T-helper 2 cell treated with Interferon-gamma antibody and Interleukin-4, amounts not matched to agents 100 ng/mL and 5 ng/mL, for 36 hours (primary cell): ENCODE results near the gene MAK. TPM values are rescaled to one million over a fixed set of nuclear protein-coding genes. Genes with fewer than 3 reads are reported as not detected.
"Not testable (repeated sequence)": the region's sequence is repeated elsewhere in the genome, so short reads cannot be mapped to it uniquely, and the experiment has no call there.

ENCODE experiments used
- intact Hi-C: fragments of 100-400 bp; cut with micrococcal nuclease; formaldehyde crosslinking; loops from one replicate; pipeline ENCODE4 v1.15.1; 2023
- total RNA-seq: library from RNA; stranded (reverse); gene quantifications from 2 replicates; pipeline ENCODE4 v1.2.3, GENCODE V29; 2022

Gene MAK
- total RNA-seq, 1 donor from 2014 or later = 0.11 TPM

DNA sequence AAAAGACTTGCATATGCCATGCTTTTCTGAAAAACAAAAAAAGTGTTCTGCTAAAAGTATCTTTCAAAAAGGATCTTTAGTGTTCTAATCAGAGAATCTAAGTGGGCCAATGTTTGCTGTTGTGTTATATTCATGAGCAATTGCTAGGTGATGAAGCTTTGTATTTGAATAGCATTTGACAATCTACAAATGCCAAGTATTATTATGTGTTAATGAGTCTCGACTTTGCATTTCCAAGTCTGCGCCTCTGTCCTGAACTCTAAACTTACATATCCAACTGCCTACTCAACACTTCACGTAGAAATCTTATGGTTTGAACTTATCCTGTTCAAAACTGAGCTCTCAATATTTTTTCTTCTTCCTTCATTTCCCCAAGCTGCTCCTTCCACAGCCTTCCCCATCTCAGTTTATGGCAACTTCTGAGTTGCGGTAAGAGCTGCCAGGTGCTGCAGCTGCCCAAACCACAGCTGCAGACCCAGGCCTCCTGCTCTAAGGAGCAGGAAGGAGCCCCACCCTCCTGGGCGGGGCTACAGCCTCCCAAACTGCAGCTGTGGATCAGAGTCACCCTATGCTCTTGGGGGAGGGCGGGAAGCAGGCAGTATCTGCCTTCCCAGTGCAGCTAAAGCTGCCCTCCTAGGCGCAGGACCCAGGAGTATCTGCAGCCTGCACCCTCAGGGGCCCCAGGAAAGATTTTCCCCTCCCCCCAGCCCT lies 16.7 kb upstream of the MAK start:
- intact Hi-C loops = no loop called here

DNA sequence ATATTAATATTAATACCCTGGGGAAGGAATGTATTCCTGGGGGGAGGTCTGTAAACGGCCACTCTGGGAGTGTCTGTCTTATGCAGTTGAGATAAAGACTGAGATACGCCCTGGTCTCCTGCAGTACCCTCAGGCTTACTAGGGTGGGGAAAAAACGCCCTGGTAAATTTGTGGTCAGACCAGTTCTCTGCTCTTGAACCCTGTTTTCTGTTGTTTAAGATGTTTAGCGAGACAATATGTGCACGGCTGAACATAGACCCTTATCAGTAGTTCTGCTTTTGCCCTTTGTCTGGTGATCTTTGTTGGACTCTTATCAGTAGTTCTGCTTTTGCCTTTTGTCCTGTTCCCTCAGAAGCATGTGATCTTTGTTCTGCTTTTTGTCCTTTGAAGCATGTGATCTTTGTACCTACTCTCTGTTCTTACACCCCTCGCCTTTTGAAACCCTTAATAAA lies 15.5 kb upstream of the MAK start:
- intact Hi-C loops = not testable (repeated sequence)

DNA sequence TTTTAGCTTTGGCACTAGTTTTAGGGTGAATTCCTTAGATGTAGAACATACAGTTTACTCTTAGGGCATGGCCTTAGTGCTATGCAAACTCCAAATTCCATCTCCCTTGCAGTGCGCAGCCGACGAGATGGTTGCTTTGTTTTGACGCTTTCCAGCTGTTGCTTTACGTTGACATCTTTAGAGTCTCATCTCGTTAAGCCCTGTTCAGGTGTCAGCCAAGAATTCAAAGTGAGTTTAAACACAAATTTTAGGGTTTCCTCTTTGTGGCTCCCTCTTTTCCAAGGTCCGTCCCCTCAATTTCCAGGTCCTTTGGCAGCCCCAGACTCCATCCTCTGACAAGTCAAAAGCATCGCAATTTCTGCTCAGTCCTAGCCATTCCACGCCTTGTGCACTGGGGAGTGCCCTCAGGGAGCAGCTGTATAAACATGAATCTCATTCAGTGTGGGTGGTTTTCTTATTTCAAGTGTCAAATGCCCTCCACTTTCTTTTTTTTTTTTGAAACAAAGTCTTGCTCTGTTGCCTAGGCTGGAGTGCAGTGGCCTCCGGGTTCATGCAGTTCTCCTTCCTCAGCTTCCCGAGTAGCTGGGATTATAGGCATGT lies 14.1 kb upstream of the MAK start:
- intact Hi-C loops = no loop called here

DNA sequence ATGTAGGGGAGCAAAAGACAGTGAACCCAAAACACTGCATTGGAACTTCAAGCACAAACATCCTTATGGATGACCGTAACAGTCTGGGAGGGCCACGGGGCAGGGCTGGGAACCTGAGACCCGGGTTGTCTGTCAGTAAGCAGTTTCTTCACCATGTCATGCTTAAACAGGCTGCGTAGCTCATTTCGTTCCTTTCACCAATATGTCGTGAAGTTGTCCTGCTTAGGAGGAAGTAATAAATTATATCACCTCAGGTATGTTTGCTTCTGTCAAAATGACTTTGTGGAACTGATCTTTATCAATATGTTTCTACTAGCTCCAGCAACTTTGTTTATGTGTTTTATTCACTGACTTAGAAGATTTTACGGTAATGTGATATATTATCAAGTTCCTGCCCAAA lies 12.4 kb upstream of the MAK start:
- intact Hi-C loops = no loop called here

DNA sequence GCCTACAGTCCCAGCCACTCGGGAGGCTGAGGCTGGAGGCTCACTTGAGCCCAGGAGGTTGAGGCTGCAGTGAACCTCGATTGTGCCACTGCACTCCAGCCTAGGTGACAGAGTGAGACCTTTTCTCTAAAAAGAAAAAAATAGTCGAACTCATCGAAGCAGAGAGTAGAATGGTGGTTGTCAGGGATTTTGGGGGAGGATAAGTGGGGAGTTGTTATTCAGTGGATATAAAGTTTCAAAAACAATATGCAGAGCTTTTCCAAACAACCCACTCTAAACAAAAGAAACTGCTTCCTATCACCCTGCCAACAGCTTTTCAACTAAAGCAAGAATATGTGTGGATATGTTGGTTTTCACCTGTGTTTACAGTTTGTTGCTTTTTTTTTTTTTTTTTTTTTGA lies 11.6 kb upstream of the MAK start:
- intact Hi-C loops = no loop called here

DNA sequence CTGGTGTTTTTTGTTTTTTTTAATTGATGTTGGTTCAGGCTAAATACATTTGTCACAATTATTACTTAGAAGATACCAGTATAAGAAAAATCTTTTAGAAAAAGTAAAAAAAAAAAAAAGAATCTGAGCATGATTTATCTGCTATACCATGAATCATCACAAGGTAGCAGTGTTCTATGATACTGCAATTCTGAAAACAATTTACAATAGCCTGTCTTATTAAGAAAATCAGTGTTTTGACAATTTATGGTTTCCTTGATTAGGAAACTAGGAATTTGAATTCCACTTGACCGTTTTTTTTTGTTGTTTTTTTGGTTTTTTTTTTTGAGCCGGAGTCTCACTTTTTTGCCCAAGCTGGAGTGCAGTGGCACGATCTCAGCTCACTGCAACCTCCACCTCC lies 9.3 kb upstream of the MAK start:
- intact Hi-C loops = no loop called here

DNA sequence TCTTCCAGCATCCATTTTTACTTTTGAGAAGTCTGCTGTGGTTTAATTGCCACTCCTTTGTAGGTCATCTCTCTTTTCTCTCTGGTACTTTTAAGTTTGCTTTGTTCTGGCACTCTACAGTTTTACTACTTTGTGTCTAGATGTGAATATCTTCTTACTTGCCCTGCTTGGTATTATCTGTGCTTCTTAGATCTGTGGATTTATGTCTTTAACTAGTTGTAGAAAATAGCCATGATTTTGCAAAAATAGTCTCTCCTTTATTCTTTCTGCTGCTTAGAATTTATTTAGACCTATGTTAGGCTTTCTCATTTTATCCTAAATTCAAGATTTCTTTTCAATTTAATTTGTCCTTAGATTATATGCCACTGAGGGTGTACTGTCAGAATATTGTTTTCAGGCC lies 5.2 kb upstream of the MAK start:
- intact Hi-C loops = no loop called here

DNA sequence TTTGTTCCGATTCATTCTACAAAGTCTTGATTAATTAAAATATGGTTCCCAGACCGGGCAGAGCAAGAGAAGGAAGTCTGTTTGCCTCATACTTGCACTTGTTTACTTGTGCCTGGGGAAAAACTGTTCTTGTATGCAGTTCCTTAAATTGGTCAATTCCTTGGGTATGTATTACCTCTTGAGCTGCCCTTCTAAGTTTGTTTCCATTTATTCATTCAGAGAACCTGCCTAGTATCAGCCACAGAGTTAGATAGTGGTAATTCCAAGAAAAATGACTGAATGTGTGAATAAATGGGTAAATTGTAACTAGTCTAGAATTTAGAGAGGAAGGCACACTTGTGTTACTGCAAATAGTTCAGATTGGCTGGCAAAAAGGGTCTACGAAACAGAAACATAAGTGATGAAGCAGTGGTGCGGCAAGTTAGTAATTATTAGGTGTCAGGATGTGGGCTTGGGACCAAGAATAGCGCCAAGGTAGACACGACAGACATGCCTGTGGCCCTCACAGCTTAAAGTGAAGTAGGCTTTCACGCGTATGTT lies 525 bp upstream of the MAK start:
- intact Hi-C loops = loop anchor here (1.0 to 2.0 kb wide), 8 partner anchors 92 to 698 kb away; partner anchors contain the start of genes C6orf52, NEDD9, PAK1IP1 and SMIM13

DNA sequence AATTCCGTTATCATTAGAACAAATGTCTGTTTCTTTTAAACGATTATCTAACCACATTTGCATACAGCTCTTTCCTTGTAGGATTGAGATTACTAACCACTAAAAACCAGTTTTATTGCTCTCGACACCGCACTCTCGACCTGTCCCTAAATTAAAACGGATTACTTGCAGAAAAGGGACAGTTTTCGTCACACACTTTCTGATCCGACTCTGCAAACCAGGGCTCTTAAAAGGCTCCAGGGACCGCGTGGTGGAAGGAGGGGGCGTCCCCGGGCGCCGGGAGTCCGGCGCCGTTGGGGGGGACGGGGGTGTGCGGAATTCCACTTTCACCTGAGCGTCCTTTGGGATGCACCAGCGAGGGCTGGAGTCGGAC lies 731 bp downstream of the MAK start:
- intact Hi-C loops = no loop called here

DNA sequence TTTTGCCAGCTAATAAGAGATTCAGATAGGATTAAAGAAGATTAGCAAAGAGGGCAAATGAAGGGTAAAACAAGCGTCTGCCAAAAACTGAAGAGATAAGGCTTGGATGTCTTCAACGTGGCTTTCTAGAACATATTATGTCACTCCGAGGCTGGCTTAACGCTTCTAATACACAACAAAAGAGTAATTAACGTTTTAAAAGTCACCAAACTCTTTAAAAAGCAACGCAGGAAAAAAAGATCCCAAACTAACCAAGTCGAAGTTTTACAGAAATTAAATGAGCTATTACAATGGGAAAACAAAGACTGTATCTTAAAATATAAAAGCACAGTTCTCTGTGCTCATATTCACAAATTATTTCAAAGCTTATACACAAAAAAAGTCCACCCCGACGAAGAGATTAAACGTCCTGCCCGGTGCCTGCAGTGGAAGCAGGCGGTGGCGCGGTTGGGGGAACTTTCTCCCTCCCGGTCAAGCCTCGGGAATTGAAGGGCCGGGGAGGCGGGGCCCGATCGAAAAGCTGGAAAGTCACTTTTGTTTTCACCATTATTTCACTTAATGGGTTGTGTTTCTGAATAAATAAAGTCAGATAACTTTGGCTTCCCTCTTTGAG lies 1.2 kb downstream of the MAK start:
- intact Hi-C loops = no loop called here

DNA sequence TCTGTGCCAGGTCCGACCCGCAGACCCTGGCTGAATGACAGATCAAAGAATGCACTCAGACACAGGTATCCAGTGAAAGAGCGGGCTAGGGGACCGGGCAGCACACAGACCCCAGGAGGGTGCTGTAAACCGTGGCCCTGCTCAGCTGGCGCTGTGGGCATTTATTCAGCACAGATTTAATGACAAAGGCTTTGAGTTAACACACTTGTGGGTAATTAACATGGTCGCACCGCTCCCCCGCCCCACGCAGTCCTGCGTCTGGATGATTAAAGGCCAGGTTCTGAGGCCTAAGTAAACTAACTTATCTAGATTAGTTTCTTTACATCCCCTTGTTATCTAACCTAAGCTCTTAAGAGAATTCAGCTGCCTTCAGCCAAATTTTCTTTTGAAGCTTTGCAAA lies 3.5 kb downstream of the MAK start:
- intact Hi-C loops = no loop called here

DNA sequence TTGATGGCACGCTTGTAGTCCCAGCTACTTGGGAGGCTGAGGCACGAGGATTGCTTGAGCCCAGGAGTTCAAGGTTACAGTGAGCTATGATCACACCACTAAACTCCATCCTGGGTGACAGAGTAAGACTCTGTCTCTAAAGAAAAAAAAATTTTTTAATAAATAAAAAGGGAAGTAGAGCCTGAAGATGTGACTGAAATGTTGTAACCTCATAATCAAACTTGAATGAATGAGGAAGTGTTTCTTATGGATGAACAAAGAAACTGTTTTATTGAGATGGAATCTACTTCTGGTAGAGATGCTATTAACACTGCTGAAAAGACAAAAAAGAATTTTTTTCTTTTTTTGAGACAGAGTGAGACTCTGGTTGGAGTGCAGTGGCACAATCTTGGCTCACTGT lies 6.7 kb downstream of the MAK start:
- intact Hi-C loops = no loop called here

DNA sequence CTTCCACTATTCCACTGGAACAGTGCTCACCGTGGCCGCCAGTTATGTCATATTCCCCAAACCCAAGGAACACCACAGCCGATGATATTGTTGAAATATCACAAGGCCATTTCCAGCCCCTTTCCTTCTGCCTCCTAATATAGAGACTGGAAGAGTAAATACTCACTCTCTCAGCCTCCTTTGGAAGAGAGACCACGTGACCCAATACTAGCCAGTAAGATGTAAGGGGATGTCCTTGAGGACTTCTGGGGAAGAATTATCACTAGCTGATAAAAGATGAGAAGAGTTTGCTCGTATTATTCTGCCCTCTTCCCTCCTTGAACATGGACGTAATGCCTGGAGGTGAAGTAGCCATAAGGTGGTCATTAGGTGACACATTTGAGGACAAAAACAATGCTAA lies 13.5 kb downstream of the MAK start:
- intact Hi-C loops = no loop called here

DNA sequence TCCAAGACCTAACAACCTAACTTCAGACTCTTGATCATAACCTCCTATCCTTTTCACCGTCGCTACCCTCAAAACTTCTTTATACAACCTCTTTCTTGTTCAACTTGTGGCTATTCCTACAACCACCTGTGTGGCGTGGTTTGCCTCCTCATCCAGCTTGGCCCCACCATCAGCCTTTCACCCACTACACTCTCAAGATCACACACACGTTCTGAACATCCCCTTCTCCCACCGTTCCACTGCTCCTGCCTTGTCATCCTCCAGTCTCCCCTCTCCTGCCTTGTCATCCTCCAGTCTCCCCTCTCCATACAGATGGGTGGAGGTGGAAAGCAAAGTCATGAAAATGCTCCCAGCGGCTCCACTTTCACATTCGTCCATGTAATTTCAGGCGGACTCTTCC lies 14.0 kb downstream of the MAK start:
- intact Hi-C loops = no loop called here

DNA sequence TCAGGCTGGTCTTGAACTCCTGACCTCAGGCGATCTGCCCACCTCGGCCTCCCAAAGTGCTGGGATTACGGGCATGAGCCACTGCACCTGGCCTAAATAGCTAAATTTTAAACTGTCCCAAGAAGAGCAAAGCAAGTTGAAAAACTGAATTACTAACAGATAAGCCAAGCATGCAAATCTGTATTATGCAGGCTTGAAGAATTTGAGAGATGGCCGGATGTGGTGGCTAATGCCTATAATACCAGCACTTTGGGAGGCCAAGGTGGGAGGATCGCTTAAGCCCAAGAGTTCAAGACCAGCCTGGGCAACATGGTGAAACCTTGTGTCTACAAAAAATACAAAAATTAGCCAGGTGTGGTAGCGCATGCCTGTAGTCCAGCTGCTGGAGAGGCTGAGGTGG lies 24.2 kb downstream of the MAK start:
- intact Hi-C loops = not testable (repeated sequence)

DNA sequence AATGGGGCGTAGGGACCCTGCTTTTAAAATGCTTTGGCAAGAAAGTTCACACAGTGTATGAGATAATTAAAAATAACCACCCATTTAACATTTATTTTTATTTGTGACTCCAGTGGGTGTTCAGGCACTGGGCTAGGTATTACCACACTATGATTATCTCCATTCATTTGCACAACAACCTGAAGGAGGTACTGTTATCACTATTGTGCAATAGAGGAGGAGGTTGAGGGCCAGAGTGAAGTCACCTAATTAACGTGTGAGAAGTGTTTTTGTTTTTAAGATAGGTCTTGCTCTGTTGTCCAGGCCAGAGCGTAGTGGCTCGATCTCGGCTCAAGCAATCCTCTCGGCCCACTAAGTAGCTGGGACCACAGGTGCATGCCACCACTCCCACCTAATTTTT lies 29.2 kb downstream of the MAK start:
- intact Hi-C loops = no loop called here

DNA sequence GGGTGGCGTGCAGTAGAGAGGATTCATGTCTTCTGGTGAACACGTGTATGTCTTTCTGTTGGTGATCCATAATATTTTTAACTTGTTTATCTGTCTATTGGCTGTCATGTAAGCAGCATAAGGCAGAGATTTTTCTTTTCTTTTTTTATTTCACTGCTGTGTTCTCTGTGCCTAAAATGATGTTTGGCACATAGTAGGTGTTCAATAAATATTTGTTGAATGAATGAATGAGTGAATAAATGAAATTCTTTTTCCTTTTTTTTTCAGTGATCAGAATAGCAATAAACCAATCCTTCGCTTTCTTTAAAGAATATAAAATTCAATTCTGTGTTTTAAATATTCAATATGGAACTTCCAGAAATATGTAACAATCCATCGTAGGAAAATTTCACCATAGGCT lies 30.0 kb downstream of the MAK start:
- intact Hi-C loops = no loop called here

DNA sequence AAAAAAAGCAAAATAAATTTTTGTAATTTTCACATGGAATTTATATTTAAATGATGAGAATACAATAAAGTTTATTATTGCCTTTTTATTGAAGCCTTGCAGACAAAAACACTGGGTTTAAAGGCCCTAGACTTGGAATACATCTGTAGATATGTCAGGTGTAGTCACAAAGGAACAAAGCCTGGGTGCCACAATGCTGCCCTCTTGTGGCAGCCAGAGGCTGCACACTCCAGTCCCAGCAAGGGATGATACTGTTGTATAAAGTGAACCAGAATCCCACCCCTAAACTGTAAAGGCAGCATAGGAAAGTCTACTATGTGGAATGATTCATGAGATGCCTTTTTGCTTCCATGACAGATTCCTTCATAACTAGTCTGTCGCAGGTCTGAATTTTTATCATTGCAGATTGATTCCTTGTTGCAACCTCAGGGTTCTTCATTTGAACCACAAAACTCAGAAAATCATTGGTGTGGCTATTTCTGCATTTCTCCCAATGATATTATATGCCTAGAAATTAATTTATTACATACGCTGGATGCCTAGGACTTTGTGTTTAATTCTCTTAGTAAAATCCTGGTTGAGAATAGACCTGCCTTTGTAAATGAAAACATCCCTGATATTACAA lies 37.0 kb downstream of the MAK start:
- intact Hi-C loops = loop anchor here (1.0 kb wide), 3 partner anchors 107 to 323 kb away; partner anchors contain the start of genes C6orf52 and PAK1IP1

DNA sequence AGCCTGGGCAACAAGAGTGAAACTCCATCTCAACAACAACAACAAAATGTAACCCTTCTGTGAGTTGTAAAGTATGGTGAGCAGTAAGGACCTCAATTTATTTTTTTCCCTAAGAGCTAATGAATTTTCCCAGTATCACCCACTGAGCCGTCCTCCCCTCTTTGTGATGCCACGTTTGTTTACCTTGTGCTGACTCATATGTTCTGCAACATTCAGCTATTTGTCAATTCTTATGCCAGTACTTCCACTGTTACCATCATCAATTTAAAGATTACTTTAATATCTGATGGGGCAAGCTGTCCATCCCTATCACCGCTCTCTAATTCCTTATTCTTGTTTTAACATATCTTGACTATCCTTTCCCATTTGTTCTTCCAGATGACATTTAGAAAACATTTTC lies 37.5 kb downstream of the MAK start:
- intact Hi-C loops = loop anchor here (1.0 kb wide), 3 partner anchors 107 to 323 kb away; partner anchors contain the start of genes C6orf52 and PAK1IP1

DNA sequence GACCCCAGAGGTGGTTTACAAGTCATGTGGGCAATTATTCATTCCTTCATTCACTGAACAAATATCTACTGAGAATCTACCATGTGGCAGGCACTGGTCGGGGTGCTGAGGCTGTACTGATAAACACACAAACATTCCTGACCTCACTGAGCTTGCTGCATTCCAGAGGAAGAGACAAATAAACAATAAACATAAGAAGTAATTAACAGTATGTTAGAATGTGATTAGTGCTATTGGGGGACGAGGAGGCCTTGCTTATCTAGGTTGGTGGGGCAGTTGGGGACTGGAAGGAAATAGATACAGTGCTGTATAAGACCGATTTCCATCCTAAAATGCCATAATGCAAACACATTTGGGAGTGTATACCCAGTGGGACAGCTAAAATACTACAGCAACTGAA lies 44.1 kb downstream of the MAK start:
- intact Hi-C loops = no loop called here

DNA sequence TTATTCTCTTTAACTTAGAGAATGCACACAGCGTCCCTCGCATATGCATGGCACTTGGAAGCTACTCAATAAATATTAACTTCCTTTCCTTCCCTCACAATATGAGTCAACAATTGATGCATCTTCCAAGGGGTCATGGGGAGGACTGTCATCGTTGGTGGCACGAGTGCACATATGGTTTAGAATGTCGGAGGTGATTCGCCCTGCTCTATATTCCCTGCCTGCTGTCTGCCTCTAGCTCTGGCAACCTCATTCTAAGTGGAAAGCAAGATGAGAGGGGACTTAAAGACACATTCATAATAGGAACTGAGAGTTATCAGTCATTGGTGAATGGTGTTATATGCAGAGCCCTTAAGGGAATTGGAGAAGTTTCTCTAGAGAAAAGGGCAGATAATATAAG lies 44.6 kb downstream of the MAK start:
- intact Hi-C loops = no loop called here

DNA sequence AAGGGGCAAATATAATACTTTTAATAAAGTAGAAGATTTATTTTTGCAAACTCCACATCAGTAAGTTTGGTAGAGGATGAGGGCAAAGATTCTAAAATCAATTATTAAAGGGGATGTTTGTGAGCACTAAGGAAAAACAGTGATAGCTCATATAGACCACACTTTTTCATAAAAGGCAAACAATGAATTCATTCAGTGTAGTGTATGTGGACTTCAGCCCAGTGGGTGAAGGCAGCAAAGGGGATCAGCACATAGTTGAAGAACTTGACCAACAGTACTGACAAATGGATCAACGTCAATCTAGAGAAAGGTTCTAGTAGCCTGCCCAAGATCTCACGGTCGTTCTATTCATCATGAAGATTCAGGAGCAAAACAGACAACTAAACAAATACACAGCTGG lies 45.3 kb downstream of the MAK start:
- intact Hi-C loops = no loop called here
